Measurements from ENCODE around the gene C1orf35. TPM values are rescaled to one million over a fixed set of nuclear protein-coding genes. Genes with fewer than 3 reads are reported as not detected.

C1orf35 gene
- total and polyA plus RNA-seq, 9 donors, result 2.8 to 29.3 (median 21.0) TPM

- Histone ChIP-seq H3K4me1 (ENCODE audit: insufficient read depth) (peaks cover 16% of the 10 kb centered on the region), H3K27ac (no peak overlapping the region), H3K9me3 (no peaks in the 10 kb centered on the region), H3K36me3 (no peaks in the 10 kb centered on the region), H3K4me3 (no peak overlapping the region), H3K27me3 (no peaks in the 10 kb centered on the region)
- no peak for DNase-seq
- TF ChIP-seq EP300 (IDR thresholded peaks at IDR 0.05) (no peak), CTCF (IDR thresholded peaks at IDR 0.05) (no peak), POLR2A (IDR thresholded peaks at IDR 0.05) (no peak)
- intact Hi-C loops (cut with DNase I), result no loop called here
- 82 to 92% (median 86%) methylated on average over 12 of the region's 12 CpGs for WGBS, 3 donors
Observed at GRCh38 chr1:228143480-228144192, 40.5 kb upstream of the C1orf35 start.

DNA sequence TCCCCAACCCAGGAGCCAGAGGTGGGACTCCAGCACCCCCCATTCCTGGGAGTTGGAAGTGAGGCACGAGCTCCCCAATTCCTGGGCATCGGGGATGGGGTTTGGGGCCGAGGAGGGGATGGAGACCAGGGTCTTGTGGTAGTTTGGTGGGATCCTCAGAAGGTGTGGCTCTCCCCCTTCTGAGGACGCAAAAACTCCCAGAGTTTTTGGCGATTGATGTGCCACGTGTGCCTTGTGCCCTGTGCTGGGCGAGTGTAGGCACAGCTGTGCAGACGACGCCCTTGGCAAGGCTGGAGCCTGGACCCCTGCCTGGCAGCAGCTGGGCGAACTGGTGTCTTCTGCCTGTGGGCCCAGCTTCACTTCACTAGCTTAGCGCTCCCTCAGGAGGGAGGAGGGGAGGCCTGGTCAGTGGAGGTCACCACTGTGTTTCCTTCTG, 39.6 kb upstream of the C1orf35 start:
- H3K27me3 ChIP-seq, result no peaks in the 10 kb centered on the region
- no peak overlapping the region for H3K4me3 ChIP-seq
- intact Hi-C loops (cut with DNase I), result no loop called here
- no peak overlapping the region for H3K27ac ChIP-seq
- WGBS, 3 donors, result 73 to 79% (median 76%) methylated on average over 11 of the region's 11 CpGs
- peak in 2 of 5 donors; percentile 33 to 35 for DNase-seq
- H3K9me3 ChIP-seq, result no peaks in the 10 kb centered on the region
- peaks cover 16% of the 10 kb centered on the region for H3K4me1 ChIP-seq (ENCODE audit: insufficient read depth)
- TF ChIP-seq CTCF (IDR thresholded peaks at IDR 0.05) (no peak), EP300 (IDR thresholded peaks at IDR 0.05) (no peak), POLR2A (IDR thresholded peaks at IDR 0.05) (no peak)
- no peaks in the 10 kb centered on the region for H3K36me3 ChIP-seq

GRCh38 chr1:228142155-228142691, 39.1 kb upstream of the C1orf35 start:
- Histone ChIP-seq H3K4me1 (ENCODE audit: insufficient read depth) (peaks cover 16% of the 10 kb centered on the region), H3K27me3 (no peaks in the 10 kb centered on the region), H3K9me3 (no peaks in the 10 kb centered on the region), H3K27ac (no peak overlapping the region), H3K4me3 (peak overlapping the region; percentile 83), H3K36me3 (no peaks in the 10 kb centered on the region)
- intact Hi-C loops (cut with DNase I), result no loop called here
- no peak for TF ChIP-seq POLR2A (IDR thresholded peaks at IDR 0.05)
- no peak for TF ChIP-seq EP300 (IDR thresholded peaks at IDR 0.05)
- no peak for TF ChIP-seq CTCF (IDR thresholded peaks at IDR 0.05)
- DNase-seq, result peak in 3 of 5 donors; percentile 38 to 46 (median 43)
- WGBS, 3 donors, result 73 to 77% (median 73%) methylated on average over 16 of the region's 16 CpGs

- H3K9me3 ChIP-seq, result no peaks in the 10 kb centered on the region
- H3K4me1 ChIP-seq (ENCODE audit: insufficient read depth), result peaks cover 16% of the 10 kb centered on the region
- H3K4me3 ChIP-seq, result peak overlapping the region; percentile 83
- DNase-seq, result peak; percentile 49 to 73 (median 64)
- peak overlapping the region; percentile 32 to 88 for H3K27ac ChIP-seq
- intact Hi-C loops (cut with DNase I), result no loop called here
- TF ChIP-seq CTCF (IDR thresholded peaks at IDR 0.05) (no peak), POLR2A (IDR thresholded peaks at IDR 0.05) (no peak), EP300 (IDR thresholded peaks at IDR 0.05) (no peak)
- H3K36me3 ChIP-seq, result no peaks in the 10 kb centered on the region
- 20 to 33% (median 24%) methylated on average over 27 of the region's 27 CpGs for WGBS, 3 donors
- no peaks in the 10 kb centered on the region for H3K27me3 ChIP-seq
Observed at GRCh38 chr1:228141226-228142044, 38.3 kb upstream of the C1orf35 start.
